ENCODE results near the gene OPN1MW.
"Not testable (repeated sequence)": the region's sequence is repeated elsewhere in the genome, so short reads cannot be mapped to it uniquely, and the experiment has no call there.

OPN1MW gene

DNA sequence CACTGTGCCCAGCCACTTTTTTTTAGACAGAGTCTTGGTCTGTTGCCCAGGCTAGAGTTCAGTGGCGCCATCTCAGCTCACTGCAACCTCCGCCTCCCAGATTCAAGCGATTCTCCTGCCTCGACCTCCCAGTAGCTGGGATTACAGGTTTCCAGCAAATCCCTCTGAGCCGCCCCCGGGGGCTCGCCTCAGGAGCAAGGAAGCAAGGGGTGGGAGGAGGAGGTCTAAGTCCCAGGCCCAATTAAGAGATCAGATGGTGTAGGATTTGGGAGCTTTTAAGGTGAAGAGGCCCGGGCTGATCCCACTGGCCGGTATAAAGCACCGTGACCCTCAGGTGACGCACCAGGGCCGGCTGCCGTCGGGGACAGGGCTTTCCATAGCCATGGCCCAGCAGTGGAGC, at the start of gene OPN1MW:
Gene OPN1MW (plus strand): TSS at position 301 of the 400 bp plus-strand sequence. CDS start 82 bp downstream, at position 383.
- not testable (repeated sequence) for DNase-seq

DNA sequence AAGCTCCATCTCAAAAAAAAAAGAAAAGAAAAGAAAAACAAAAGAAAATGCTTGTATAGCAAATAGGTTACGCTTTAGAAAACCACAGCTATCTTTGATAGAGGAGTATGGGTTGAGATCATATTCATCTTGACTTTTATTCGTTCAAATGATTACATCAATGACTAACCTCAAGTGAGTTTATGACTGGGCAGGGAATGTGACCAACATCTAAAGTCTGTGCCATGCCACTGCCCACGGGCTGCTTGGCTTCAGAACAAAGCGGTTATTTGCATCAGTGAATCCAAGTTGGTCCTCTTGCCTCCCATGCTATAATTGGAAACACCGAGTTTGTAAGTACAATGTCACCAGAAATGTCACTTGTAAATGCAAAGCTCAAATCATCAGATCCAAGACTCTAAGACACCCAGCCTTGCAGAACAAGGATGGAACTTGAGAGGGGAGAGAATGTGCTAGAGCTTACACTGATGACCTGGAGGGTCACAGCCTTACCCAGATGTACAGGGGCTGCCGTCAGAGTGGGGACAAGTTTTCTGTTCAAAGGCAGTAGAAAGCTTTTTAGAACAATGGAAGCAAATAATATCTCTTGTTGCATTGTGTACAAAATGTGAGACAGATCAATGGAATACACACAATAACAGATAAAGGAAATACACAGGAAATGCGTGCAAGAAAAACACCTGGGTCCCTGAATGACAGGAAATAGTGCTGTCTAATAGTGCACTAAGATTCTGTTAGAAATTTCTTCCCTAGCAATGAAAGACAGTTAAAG, 46.8 kb upstream of the OPN1MW start:
- no peak for DNase-seq

DNA sequence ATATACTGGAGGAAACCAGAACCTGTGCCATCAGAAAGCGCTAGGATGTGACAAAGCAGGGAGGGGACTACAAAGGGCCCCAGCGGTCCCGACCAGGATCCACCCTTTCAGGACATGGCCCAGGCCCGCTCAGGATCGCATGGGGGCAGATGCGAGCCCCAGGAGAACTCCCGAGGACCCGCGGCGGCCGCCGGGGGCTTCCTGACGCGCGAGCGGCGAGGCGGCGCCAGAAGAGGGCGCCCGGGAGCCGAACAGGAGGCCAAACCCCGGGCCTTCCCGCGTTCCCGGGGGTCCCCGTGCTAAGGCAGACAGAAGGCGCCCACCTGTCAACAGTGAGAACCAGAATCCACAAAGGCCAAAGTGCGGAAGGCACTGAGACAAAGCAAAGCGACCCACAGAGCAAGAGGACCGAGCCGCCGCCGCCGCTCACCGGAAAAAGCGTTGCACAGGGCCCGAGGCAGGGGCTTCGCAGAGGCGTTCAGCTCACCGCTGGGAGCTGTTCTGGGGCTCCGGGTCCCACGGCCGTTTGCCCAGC, 45.7 kb upstream of the OPN1MW start:
- peak; percentile 53 for DNase-seq

DNA sequence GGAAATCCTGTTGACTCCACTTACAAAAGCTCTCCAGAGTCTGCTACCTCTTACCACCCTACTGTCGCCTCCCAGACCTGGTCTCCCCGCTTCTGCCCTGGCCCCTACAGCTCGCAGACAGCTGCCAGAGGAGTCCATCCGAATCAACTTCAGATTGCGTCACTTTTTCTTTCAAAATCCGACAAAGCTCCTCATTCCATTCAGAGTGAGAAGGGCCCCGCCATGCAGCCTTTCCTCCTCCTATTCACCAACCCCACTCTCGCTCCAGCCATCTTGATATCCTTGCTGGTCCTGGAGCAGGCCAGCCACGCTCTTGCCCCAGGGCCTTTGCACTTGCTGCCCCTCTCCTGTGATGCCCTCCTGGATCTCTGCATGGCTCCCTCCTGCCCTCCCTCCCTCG, 43.5 kb upstream of the OPN1MW start:
- no peak for DNase-seq

DNA sequence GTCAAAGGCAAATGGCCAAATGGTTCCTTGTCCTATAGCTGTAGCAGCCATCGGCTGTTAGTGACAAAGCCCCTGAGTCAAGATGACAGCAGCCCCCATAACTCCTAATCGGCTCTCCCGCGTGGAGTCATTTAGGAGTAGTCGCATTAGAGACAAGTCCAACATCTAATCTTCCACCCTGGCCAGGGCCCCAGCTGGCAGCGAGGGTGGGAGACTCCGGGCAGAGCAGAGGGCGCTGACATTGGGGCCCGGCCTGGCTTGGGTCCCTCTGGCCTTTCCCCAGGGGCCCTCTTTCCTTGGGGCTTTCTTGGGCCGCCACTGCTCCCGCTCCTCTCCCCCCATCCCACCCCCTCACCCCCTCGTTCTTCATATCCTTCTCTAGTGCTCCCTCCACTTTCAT, 42.2 kb upstream of the OPN1MW start:
- no peak for DNase-seq

DNA sequence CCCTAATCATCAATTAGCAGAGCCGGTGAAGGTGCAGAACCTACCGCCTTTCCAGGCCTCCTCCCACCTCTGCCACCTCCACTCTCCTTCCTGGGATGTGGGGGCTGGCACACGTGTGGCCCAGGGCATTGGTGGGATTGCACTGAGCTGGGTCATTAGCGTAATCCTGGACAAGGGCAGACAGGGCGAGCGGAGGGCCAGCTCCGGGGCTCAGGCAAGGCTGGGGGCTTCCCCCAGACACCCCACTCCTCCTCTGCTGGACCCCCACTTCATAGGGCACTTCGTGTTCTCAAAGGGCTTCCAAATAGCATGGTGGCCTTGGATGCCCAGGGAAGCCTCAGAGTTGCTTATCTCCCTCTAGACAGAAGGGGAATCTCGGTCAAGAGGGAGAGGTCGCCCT, 41.7 kb upstream of the OPN1MW start:
- no peak for DNase-seq

DNA sequence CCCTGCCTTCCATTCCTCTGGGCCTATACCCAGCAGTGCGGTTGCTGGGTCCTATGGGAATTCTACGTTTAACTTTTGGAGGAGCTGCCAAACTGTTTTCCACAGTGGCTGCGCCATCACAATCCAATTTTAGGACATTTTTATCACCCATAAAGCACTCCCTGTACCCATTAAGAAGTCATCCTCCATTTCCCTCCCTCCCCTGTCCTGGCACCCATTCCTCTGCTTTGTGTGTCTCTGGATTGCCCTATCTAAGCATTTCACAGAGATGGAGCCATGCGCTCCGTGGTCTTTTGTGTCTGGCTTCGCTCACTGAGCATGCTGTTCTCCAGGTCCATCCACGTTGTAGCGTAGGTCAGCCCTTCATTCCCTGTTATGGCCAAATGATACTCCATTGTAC, 40.0 kb upstream of the OPN1MW start:
- no peak for DNase-seq

DNA sequence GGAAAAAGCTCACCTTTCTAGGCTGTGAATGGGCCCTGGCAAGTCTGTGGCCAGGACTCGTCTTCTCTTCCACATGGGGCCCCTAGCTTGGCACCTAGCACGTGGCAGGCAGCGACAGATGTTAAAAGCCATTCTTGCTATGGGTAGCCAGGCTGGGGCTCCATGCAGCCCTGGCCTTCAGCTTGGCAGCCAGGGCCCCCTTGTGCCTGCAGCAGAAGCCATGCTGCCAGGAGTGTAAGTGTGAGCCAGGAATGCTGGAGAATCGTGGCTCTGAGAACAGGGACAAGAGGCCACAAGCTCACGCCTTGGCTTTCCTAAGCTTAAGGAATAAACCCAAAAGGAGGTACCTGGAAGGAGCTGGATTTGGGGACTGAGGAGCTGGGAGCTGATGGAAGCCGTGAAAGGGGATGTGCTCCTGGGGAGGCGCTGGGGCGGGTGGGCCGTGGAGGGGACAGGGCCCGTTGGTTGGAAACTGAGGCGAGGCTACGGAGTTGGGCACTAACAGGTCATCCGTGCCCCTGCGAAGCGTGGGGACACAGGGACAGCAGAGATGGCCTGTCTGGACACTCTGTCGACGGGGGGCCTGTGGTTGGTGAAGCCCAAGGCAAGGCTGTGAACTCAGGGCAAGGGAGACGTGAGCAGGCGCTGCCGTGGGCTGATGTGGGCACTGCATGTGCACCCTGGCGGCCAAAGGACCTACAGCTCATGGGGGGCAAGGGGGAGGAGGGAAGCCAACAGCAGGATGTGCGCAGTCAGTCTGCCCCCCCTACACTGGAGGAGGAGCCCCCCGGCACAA, 39.2 kb upstream of the OPN1MW start:
- DNase-seq = no peak

DNA sequence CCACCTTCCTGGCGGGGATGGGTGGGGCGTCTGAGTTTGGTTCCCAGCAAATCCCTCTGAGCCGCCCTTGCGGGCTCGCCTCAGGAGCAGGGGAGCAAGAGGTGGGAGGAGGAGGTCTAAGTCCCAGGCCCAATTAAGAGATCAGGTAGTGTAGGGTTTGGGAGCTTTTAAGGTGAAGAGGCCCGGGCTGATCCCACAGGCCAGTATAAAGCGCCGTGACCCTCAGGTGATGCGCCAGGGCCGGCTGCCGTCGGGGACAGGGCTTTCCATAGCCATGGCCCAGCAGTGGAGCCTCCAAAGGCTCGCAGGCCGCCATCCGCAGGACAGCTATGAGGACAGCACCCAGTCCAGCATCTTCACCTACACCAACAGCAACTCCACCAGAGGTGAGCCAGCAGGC, 38.4 kb upstream of the OPN1MW start, which contains the start of gene OPN1LW:
Gene OPN1LW (plus strand): TSS at position 234 of the 400 bp plus-strand sequence. CDS start 41 bp downstream, at position 275.
- DNase-seq = not testable (repeated sequence)

DNA sequence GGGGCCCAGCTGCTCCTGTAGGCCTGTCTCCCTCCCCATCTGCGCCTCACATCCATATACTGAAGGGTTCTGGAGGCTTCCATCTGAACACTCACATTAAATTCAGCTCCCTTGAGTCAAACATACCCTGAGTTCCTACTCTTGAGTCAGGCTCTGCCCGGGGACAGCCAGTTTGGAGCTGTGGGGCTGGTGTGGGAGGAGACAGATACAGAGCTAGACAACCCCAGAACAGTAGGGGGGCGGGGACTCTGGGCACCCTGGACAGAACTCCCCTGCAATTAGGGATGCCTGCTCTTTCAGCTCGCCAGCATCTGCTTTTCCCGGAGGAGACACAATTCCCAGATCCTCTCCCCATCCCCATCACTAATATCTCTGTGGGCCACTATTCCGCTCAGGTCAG, 31.4 kb upstream of the OPN1MW start:
- not testable (repeated sequence) for DNase-seq

DNA sequence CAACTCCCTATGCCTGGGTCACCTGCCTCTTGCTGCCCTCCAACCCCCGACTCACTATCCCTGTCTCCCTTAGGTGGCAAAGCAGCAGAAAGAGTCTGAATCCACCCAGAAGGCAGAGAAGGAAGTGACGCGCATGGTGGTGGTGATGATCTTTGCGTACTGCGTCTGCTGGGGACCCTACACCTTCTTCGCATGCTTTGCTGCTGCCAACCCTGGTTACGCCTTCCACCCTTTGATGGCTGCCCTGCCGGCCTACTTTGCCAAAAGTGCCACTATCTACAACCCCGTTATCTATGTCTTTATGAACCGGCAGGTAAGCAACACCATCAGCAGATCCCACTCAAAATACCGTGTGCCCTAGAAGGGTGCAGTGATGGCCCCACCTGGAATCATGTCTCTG, 26.2 kb upstream of the OPN1MW start:
- DNase-seq = not testable (repeated sequence)

DNA sequence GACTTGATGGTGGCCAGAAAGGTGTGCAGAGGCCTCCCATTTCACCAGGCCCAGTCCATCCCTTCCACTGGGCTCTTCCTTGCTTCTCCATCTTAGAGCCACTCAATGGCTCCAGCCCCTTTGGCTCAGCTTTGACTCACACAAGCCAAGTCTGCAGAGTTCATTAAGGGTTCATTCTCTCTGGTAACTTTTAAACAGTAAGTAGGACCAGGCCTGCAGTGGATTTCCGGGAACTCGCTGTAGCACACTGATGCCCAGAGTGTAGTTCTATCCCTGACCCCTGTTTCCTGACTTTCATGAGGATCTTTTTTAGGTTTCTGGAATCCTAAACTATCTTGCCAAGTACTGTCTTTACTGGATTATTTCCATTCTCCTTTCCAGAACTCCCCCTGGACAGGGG, 25.2 kb upstream of the OPN1MW start:
- DNase-seq = not testable (repeated sequence)

DNA sequence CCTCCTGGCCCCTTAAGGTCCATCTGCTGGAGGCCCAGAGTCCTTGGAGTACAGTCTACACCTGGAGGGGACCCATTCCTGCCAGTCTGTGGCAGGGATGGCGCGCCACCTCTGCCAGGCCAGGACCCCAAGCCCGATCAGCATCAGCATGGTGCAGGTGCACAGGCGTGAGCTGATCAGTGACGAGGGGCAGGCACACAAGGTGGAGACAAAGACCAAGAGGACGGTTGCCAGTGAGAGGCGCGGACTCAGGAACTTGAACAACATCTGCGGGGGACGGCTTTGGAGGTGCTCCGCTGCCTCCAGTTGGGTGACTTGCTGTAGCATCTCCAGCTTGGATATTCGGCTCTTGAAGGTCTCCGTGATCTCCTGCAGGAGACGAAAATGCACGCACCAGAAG, 23.1 kb upstream of the OPN1MW start:
- not testable (repeated sequence) for DNase-seq

DNA sequence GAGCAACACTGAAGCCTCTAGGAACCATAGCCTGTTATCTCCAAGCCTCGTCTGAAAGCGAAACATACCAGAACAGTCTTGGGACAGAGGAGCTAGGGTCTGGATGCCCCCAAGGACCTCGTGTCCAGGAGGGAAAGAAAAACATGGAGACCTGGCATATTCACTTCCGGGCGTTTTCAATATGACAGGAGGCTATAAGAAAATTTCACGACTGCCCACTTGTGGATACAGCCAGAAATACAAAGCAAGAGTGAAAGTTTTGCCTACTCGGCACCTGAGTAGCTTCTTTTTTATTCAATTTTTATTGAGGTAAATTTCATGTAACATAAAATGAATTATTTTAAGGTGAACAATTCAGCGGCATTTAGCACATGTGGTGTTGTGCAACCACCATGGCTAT, 17.5 kb upstream of the OPN1MW start:
- not testable (repeated sequence) for DNase-seq

DNA sequence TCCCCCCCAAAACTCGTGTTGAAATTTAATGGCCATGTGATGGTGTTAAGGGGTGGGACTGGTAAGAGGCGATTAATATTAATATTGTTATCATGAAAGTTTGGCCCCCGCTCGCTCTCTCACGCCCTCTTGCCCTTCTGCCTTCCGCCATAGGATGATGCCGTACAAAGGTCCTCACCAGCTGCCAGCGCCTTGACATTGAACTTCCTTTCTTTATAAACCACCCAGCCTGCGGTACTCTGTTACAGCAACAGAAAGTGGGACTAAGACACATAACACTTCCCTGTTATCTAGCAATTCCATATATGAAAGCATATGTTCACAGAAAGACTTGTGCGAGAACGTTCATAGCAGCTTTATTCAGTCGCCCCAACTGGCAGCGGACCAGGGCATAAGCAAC, 14.0 kb upstream of the OPN1MW start:
- not testable (repeated sequence) for DNase-seq

DNA sequence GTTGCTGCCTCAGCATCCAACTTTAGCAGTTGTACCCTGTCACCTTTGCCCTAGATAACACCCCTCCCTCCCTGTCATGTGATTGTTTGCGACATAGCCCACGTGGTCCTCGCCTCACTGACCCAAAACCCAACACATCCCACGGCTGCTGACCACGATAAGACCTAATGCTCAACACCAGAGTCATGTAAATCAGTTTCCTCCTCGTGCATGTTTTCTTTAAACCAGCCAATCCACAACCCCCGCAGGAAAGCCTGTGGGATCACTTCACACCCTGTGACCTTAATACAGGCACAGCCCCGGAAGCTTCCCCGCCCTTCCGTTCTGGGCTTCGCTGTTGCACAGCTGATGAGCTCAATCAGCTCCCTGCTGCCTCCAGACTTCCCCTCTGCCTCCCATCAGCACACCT, 9.9 kb upstream of the OPN1MW start:
- DNase-seq = not testable (repeated sequence)

DNA sequence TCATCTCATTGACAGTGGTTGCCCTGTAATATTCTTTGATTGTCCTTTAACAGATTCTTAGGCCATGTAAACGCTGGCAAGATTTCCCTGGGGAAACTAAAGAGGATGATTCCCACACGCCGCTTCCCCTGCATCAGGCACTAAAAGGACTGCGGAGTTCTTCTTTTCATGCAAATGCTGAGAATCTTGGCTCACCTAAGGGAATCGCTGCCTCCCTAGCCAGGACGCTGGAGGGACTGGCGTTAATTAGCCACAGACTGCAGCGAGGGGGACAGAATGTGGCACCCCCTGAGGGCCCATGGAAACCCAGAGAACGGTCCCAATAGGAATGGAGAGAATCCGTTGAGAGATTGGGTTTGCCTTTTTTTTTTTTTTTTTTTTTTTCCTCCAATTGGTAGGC, 8.0 kb upstream of the OPN1MW start:
- not testable (repeated sequence) for DNase-seq

DNA sequence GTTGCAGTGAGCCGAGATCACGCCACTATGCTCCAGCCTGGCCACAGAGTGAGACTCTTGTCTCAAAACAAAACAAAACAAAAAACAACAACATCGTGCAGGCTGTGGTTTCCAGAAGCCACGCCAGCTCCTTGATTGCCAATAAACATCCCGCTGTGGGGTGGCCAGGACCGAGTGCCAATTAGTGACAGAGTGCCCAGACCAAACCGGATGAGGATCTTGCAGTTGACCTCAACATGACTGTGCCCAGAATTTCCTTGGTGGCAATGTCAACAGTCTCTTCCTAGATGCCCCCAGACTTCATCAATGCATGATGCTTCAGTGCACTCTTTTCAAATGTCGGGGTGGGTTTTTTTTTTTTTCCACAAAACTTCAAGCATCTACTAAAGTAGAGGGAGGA, 1.4 kb downstream of the OPN1MW start:
- not testable (repeated sequence) for DNase-seq

DNA sequence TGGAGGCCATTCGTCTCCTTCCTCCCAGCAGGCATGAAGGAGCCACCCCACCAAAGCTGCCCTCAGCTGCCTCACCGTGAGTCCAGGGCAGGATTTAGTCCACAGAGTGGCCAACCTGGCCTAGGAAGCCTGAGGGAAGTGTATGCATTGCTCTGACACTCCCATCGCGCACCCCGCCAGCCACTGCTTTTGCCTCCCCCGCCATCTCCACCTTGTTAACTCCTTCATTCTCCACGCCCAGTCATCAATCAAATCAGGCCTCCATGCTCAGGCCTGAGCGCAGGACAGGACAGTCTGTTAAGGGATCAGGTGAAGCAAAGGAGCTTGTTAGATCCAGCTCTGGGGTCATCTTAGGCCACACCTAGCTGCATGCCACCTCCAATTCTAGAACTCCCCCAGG, 10.4 kb downstream of the OPN1MW start:
- not testable (repeated sequence) for DNase-seq

DNA sequence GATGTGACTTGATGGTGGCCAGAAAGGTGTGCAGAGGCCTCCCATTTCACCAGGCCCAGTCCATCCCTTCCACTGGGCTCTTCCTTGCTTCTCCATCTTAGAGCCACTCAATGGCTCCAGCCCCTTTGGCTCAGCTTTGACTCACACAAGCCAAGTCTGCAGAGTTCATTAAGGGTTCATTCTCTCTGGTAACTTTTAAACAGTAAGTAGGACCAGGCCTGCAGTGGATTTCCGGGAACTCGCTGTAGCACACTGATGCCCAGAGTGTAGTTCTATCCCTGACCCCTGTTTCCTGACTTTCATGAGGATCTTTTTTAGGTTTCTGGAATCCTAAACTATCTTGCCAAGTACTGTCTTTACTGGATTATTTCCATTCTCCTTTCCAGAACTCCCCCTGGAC, 11.9 kb downstream of the OPN1MW start:
- not testable (repeated sequence) for DNase-seq

DNA sequence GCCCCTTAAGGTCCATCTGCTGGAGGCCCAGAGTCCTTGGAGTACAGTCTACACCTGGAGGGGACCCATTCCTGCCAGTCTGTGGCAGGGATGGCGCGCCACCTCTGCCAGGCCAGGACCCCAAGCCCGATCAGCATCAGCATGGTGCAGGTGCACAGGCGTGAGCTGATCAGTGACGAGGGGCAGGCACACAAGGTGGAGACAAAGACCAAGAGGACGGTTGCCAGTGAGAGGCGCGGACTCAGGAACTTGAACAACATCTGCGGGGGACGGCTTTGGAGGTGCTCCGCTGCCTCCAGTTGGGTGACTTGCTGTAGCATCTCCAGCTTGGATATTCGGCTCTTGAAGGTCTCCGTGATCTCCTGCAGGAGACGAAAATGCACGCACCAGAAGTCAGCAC, 14.1 kb downstream of the OPN1MW start:
- not testable (repeated sequence) for DNase-seq

DNA sequence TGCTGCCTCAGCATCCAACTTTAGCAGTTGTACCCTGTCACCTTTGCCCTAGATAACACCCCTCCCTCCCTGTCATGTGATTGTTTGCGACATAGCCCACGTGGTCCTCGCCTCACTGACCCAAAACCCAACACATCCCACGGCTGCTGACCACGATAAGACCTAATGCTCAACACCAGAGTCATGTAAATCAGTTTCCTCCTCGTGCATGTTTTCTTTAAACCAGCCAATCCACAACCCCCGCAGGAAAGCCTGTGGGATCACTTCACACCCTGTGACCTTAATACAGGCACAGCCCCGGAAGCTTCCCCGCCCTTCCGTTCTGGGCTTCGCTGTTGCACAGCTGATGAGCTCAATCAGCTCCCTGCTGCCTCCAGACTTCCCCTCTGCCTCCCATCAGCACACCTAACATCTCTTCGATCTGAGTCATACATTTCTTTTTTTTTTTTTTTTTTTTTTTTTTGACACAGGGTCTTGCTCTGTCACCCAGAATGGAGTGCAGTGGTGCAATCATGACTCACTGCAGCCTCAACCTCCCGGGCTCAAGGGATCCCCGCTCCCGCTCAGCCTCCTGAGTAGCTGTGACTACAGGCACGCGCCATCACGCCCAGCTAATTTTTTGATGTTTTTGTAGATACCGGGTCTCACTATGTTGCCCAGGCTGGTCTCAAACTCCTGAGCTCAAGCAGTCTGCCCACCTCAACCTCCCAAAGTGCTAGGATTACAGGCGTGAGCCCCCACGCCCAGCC, 27.4 kb downstream of the OPN1MW start:
- DNase-seq = not testable (repeated sequence)

DNA sequence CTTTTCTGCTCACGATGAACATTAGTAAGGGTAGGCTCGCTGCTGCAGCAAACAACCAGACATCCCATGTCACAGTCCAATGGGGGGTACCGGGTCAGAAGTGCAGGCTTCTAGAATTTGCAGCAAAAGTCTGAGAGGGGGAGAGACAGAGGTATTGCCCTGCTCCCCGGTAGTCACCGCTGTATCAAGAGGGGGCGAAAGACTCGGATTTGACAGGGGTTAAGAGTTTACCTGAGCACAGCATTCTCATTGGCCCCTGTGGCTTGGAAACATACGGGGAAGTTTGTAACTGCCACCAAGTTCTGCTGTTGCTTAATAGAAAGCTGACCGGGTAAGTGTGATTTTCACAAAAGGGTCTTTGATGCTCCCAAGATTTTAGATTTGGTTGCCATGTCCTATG, 28.7 kb downstream of the OPN1MW start:
- DNase-seq = not testable (repeated sequence)
